ENCODE data around the gene FOXC2.

DNA sequence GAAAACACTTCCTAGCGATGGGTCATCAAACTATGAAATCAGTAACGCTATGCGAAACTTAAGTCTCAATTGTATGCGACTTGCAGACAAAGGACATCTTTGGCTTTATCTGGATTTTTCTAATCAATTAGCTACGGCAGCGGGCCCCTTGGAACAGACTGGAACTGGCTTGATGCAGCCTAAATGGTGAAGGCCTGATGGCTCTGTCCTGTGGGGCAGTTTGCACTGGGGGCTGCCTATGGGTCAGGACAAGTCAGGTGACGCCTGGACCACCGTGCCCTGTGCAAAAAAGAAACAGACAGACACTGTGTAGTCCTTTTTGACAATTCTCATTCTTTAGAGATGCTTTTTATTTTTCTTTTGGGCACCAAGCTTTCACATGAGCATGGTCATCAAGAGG, 33.6 kb upstream of the FOXC2 start:
- TF ChIP-seq, protein P1, sequence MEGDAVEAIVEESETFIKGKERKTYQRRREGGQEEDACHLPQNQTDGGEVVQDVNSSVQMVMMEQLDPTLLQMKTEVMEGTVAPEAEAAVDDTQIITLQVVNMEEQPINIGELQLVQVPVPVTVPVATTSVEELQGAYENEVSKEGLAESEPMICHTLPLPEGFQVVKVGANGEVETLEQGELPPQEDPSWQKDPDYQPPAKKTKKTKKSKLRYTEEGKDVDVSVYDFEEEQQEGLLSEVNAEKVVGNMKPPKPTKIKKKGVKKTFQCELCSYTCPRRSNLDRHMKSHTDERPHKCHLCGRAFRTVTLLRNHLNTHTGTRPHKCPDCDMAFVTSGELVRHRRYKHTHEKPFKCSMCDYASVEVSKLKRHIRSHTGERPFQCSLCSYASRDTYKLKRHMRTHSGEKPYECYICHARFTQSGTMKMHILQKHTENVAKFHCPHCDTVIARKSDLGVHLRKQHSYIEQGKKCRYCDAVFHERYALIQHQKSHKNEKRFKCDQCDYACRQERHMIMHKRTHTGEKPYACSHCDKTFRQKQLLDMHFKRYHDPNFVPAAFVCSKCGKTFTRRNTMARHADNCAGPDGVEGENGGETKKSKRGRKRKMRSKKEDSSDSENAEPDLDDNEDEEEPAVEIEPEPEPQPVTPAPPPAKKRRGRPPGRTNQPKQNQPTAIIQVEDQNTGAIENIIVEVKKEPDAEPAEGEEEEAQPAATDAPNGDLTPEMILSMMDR (IDR thresholded peaks at IDR 0.05) = no peak
- TF ChIP-seq EZH2 (IDR thresholded peaks at IDR 0.05; ENCODE audit: borderline replicate concordance, insufficient read depth, low read depth, low read length, poor library complexity, severe bottlenecking) = no peak
